Transverse colon (tissue), 4 donors: ENCODE data around the gene IGFL2. TPM values are rescaled to one million over a fixed set of nuclear protein-coding genes. Genes with fewer than 3 reads are reported as not detected.

ENCODE experiments used
- DNase-seq: peaks from one replicate; pipeline ENCODE4 v3.0.0-alpha.2; 2019
- H3K27ac ChIP-seq, 4 donors: fragments of 200-600 bp; sonication (generic); 2 replicates each; pipeline ENCODE4 v1.5.1; 2016 to 2018; ENCODE audit warnings: inconsistent platforms in 4 of 4
- H3K27me3 ChIP-seq: fragments of 200-600 bp; sonication (generic); 2 replicates; pipeline ENCODE4 v1.5.1; 2017; ENCODE audit warnings: inconsistent platforms
- H3K36me3 ChIP-seq, 4 donors: fragments of 200-600 bp; sonication (generic); 2 replicates each; pipeline ENCODE4 v1.5.1; 2017 to 2019; ENCODE audit warnings: inconsistent platforms in 4 of 4
- H3K4me1 ChIP-seq, 4 donors: fragments of 200-600 bp; sonication (generic); 2 replicates each; pipeline ENCODE4 v1.5.1; 2017 to 2020; ENCODE audit warnings: inconsistent platforms in 4 of 4
- H3K4me3 ChIP-seq, 4 donors: fragments of 200-600 bp; sonication (generic); 1 replicate in 1 of 4; 2 replicates in 3 of 4; pipeline versions ENCODE4 v1.5.1 to v1.6.1; 2017 to 2019; ENCODE audit warnings: inconsistent platforms in 4 of 4
- H3K9me3 ChIP-seq, 2 donors: fragments of 200-600 bp; sonication (generic); 2 replicates each; pipeline ENCODE4 v1.5.1; 2017 to 2019; ENCODE audit warnings: inconsistent platforms in 2 of 2
- CTCF ChIP-seq, 5 experiments: fragments of 200-600 bp in 3 of 5; fragments of 450-650 bp in 2 of 5; sonication (generic) in 3 of 5; IDR thresholded peaks; 1 replicate in 2 of 5; 2 replicates in 3 of 5; pipeline ENCODE4 v1.5.1; 2016 to 2017; ENCODE audit warnings: antibody characterized with exemption in 5 of 5, inconsistent platforms in 3 of 5, mild to moderate bottlenecking in 2 of 5, moderate library complexity in 1 of 5
- EP300 ChIP-seq: sonication (generic); formaldehyde crosslinking; IDR thresholded peaks from one replicate; pipeline ENCODE4 v1.6.1; 2017; ENCODE audit warnings: antibody characterized with exemption, low read depth
- POLR2A ChIP-seq: fragments of 450-650 bp; IDR thresholded peaks from one replicate; pipeline ENCODE4 v1.6.1; 2016; ENCODE audit warnings: antibody characterized with exemption, mild to moderate bottlenecking, moderate library complexity
- POLR2AphosphoS5 ChIP-seq, 3 donors: sonication (generic); formaldehyde crosslinking; IDR thresholded peaks; one replicate each; pipeline ENCODE4 v1.6.1; 2016; ENCODE audit warnings: antibody characterized with exemption in 3 of 3
- WGBS, 2 donors: methylation state at CpG; one replicate each; pipeline ENCODE4 v1.1.5; 2018; ENCODE audit warnings: low coverage in 1 of 2; 5-methylcytosine and 5-hydroxymethylcytosine counted together
- in situ Hi-C, 4 donors: fragments of 200-750 bp; cut with MboI; loops; one replicate each; pipeline versions ENCODE4 v1.15.0 to v1.15.1; 2017; ENCODE audit warnings: low sequenced_read_pairs in 3 of 4, low pct_ligation_motif_present in 1 of 4, low pct_unique_long_range_greater_than_20kb in 1 of 4
- intact Hi-C: fragments of 100-400 bp; cut with DNase I; formaldehyde crosslinking; loops from one replicate; pipeline ENCODE4 v1.15.1; 2023; ENCODE audit warnings: low total_unique reads
- total RNA-seq, 4 donors: library from RNA; depleted of rRNA; stranded (reverse); fragments of >200 nt; gene quantifications; one replicate each; pipeline ENCODE4 v1.1.0, GENCODE V29; 2016

Gene IGFL2
- total RNA-seq, 4 donors from 2014 or later: not detected

GRCh38 chr19:46133101-46133627 lies 14.9 kb upstream of the IGFL2 start:
- intact Hi-C loops: no loop called here

GRCh38 chr19:46133777-46134241 lies 14.2 kb upstream of the IGFL2 start:
- in situ Hi-C loops (no loop called here), intact Hi-C loops (no loop called here)
- H3K4me3 ChIP-seq: no peak overlapping the region
- H3K36me3 ChIP-seq: no peaks in the 10 kb centered on the region
- WGBS, 2 donors: 75% methylated on average over 1 of the region's 1 CpG
- no peaks in the 10 kb centered on the region for H3K27me3 ChIP-seq
- DNase-seq: no peak
- H3K4me1 ChIP-seq: peaks cover 0 to 15% (median 11%) of the 10 kb centered on the region in 4 donors
- no peaks in the 10 kb centered on the region for H3K9me3 ChIP-seq
- TF ChIP-seq EP300 (no peak), POLR2A (no peak), CTCF (IDR thresholded peaks at IDR 0.05) (no peak), POLR2AphosphoS5 (IDR thresholded peaks at IDR 0.05) (no peak)
- peak overlapping the region; percentile 41 to 67 (median 58) for H3K27ac ChIP-seq

More at GRCh38 chr19:46133101-46133627, 14.9 kb upstream of the IGFL2 start:
- H3K4me3 ChIP-seq: no peak overlapping the region
- H3K4me1 ChIP-seq: peaks cover 0 to 15% (median 11%) of the 10 kb centered on the region in 4 donors
- H3K36me3 ChIP-seq: no peaks in the 10 kb centered on the region
- H3K27ac ChIP-seq: peak overlapping the region; percentile 49 to 67 (median 58)
- no peaks in the 10 kb centered on the region for H3K9me3 ChIP-seq
- in situ Hi-C loops: no loop called here
- DNase-seq: no peak
- 29 to 58% methylated on average over 1 to 6 of the region's 6 CpGs for WGBS, 2 donors
- H3K27me3 ChIP-seq: peaks cover 5% of the 10 kb centered on the region
- TF ChIP-seq EP300 (no peak), POLR2A (no peak), CTCF (IDR thresholded peaks at IDR 0.05) (no peak), POLR2AphosphoS5 (IDR thresholded peaks at IDR 0.05) (no peak)

DNA sequence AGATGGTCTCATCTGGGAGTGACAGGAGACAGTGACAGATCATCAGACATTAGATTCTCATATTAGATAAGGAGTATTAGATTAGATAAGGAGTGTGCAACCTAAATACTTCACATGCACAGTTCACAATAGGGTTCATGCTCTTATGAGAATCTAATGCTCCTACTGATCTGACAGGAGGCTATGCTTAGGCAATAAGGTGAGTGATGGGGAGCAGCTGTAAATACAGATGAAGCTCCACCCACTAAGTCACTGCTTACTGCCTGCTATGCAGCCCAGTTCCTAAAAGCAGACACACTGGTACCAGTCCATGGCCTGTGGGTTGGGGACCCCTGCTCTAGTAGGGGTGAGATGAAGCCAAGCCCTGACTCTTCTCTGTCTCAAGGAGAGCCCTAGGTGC lies 13.5 kb upstream of the IGFL2 start:
- no peak for DNase-seq
- no peak overlapping the region for H3K4me3 ChIP-seq
- H3K9me3 ChIP-seq: no peaks in the 10 kb centered on the region
- H3K27me3 ChIP-seq: no peaks in the 10 kb centered on the region
- intact Hi-C loops (no loop called here), in situ Hi-C loops (no loop called here)
- no peaks in the 10 kb centered on the region for H3K36me3 ChIP-seq
- peaks cover 0 to 15% (median 11%) of the 10 kb centered on the region in 4 donors for H3K4me1 ChIP-seq
- TF ChIP-seq CTCF (IDR thresholded peaks at IDR 0.05) (no peak), POLR2AphosphoS5 (IDR thresholded peaks at IDR 0.05) (no peak), POLR2A (no peak), EP300 (no peak)
- peak overlapping the region in 1 of 4 donors; percentile 61 for H3K27ac ChIP-seq

- in situ Hi-C loops: no loop called here
- intact Hi-C loops: loop anchor here (5.0 kb wide), 1 partner anchor 1669 kb away; no protein-coding TSS in a partner anchor
These were observed 10.0 kb upstream of the IGFL2 start for GRCh38 chr19:46137915-46138473.

More at GRCh38 chr19:46137915-46138473, 10.0 kb upstream of the IGFL2 start:
- TF ChIP-seq CTCF (IDR thresholded peaks at IDR 0.05) (no peak), EP300 (no peak), POLR2A (no peak), POLR2AphosphoS5 (IDR thresholded peaks at IDR 0.05) (no peak)
- H3K4me1 ChIP-seq: peaks cover 0 to 13% (median 9%) of the 10 kb centered on the region in 4 donors
- H3K9me3 ChIP-seq: no peaks in the 10 kb centered on the region
- 71 to 81% methylated on average over 2 to 4 of the region's 4 CpGs for WGBS, 2 donors
- H3K36me3 ChIP-seq: no peaks in the 10 kb centered on the region
- no peak overlapping the region for H3K27ac ChIP-seq
- no peak overlapping the region for H3K4me3 ChIP-seq
- no peak for DNase-seq
- no peaks in the 10 kb centered on the region for H3K27me3 ChIP-seq
